GM12878 (cell line): ENCODE data around the gene IKZF1. TPM values are rescaled to one million over a fixed set of nuclear protein-coding genes. Genes with fewer than 3 reads are reported as not detected.

Experiments
- ASH2L ChIP-seq: fragments of 300-600, 200-600 bp; sonication (generic); IDR thresholded peaks from 2 replicates; pipeline ENCODE4 v1.6.1; 2017; ENCODE audit warnings: low read depth, mild to moderate bottlenecking, borderline replicate concordance
- BCL11A ChIP-seq: IDR thresholded peaks from 2 replicates; pipeline ENCODE4 v1.6.1; 2011; ENCODE audit warnings: low read depth, low read length
- CREM ChIP-seq: IDR thresholded peaks from 2 replicates; pipeline ENCODE4 v1.6.1; 2014; ENCODE audit warnings: antibody characterized with exemption, low read depth
- DPF2 ChIP-seq: fragments of 450-650 bp; IDR thresholded peaks from 2 replicates; pipeline ENCODE4 v1.6.1; 2017; ENCODE audit warnings: mild to moderate bottlenecking
- EP300 ChIP-seq, 2 experiments: fragments of 150-350 bp in 1 of 2; IDR thresholded peaks; 2 replicates each; pipeline ENCODE4 v1.6.1; 2011 to 2012; ENCODE audit warnings: low read depth in 2 of 2, low read length in 2 of 2, borderline replicate concordance in 1 of 2, improper control_type of control experiment in 1 of 2, inconsistent platforms in 1 of 2; ENCODE audit not compliant: control insufficient read depth in 1 of 2
- FOXM1 ChIP-seq: IDR thresholded peaks from 2 replicates; pipeline ENCODE4 v1.6.1; 2012; ENCODE audit warnings: low read depth, mild to moderate bottlenecking, inconsistent platforms, low read length, moderate library complexity
- HCFC1 ChIP-seq: fragments of 150-350 bp; IDR thresholded peaks from 2 replicates; pipeline ENCODE4 v1.6.1; 2014; ENCODE audit warnings: low read length
- HDAC2 ChIP-seq: fragments of 200-600 bp; sonication (generic); IDR thresholded peaks from 2 replicates; pipeline ENCODE4 v1.6.1; 2017
- IRF4 ChIP-seq: IDR thresholded peaks from 2 replicates; pipeline ENCODE4 v1.6.1; 2011; ENCODE audit warnings: low read depth, low read length
- JUNB ChIP-seq: IDR thresholded peaks from 2 replicates; pipeline ENCODE4 v1.6.1; 2016; ENCODE audit warnings: antibody characterized with exemption, mild to moderate bottlenecking
- MEF2A ChIP-seq: IDR thresholded peaks from 2 replicates; pipeline ENCODE4 v1.6.1; 2011; ENCODE audit warnings: low read depth, mild to moderate bottlenecking, low read length, moderate library complexity; ENCODE audit not compliant: insufficient read depth
- MLLT1 ChIP-seq: fragments of 450-650 bp; IDR thresholded peaks from 2 replicates; pipeline ENCODE4 v1.6.1; 2016; ENCODE audit warnings: mild to moderate bottlenecking
- MTA2 ChIP-seq: fragments of 450-650 bp; IDR thresholded peaks from 2 replicates; pipeline ENCODE4 v1.6.1; 2016; ENCODE audit warnings: low read depth, mild to moderate bottlenecking, moderate library complexity
- MXI1 ChIP-seq: fragments of 150-350 bp; IDR thresholded peaks from 2 replicates; pipeline ENCODE4 v1.6.1; 2011; ENCODE audit warnings: low read depth, mild to moderate bottlenecking, inconsistent platforms, low read length, improper control_type of control experiment
- NBN ChIP-seq: fragments of 450-650 bp; IDR thresholded peaks from 2 replicates; pipeline ENCODE4 v1.6.1; 2016
- NFYA ChIP-seq: IDR thresholded peaks from 2 replicates; pipeline ENCODE4 v1.6.1; 2011; ENCODE audit warnings: low read depth, mild to moderate bottlenecking, low read length, improper control_type of control experiment, borderline replicate concordance
- NR2C2 ChIP-seq: IDR thresholded peaks from 2 replicates; pipeline ENCODE4 v1.6.1; 2011; ENCODE audit warnings: borderline replicate concordance, low read depth; ENCODE audit not compliant: control insufficient read depth, insufficient read length
- NRF1 ChIP-seq: conservative IDR thresholded peaks from 2 replicates; pipeline ENCODE4 v1.6.1; 2011; ENCODE audit warnings: mild to moderate bottlenecking, low read depth, low read length, improper control_type of control experiment
- PAX5 ChIP-seq: IDR thresholded peaks from 2 replicates; pipeline ENCODE4 v1.6.1; 2011; ENCODE audit warnings: low read depth, low read length, borderline replicate concordance
- RAD21 ChIP-seq: IDR thresholded peaks from 2 replicates; pipeline ENCODE4 v1.6.1; 2011; ENCODE audit warnings: mild to moderate bottlenecking, low read depth, low read length, moderate library complexity; ENCODE audit not compliant: insufficient read depth
- RCOR1 ChIP-seq: conservative IDR thresholded peaks from 2 replicates; pipeline ENCODE4 v1.6.1; 2012; ENCODE audit warnings: low read depth, low read length, improper control_type of control experiment
- RUNX3 ChIP-seq: IDR thresholded peaks from 2 replicates; pipeline ENCODE4 v1.6.1; 2012; ENCODE audit warnings: low read length, inconsistent platforms
- SP1 ChIP-seq: IDR thresholded peaks from one replicate; pipeline ENCODE4 v1.6.1; 2011; ENCODE audit warnings: low read depth, low read length
- ZNF24 ChIP-seq: fragments of 450-650 bp; IDR thresholded peaks from 2 replicates; pipeline ENCODE4 v1.6.1; 2017; ENCODE audit warnings: antibody characterized with exemption, mild to moderate bottlenecking
- polyA plus RNA-seq, 11 experiments: library from polyadenylated mRNA; depleted of rRNA in 4 of 11; unstranded in 6 of 11; stranded (reverse) in 5 of 11; fragments of >200 nt; fragmentation: Nextera tagmentation in 4 of 11; fragmentation: Illumina TruSeq in 1 of 11; extraction: Ambion mirVana in 4 of 11; extraction: Trizol in 1 of 11; gene quantifications; 1 replicate in 1 of 11; 2 replicates in 10 of 11; pipeline versions ENCODE4 v1.2.1 to v1.2.3, GENCODE V29; 2011 to 2016; ENCODE audit warnings: inconsistent platforms in 2 of 11, missing spikeins in 2 of 11, low read depth in 1 of 11
- total RNA-seq, 4 experiments: library from RNA; depleted of rRNA in 3 of 4; stranded (reverse); fragments of >200 nt in 3 of 4; fragmentation: Illumina TruSeq in 1 of 4; extraction: Trizol in 1 of 4; gene quantifications; 2 replicates each; pipeline versions ENCODE4 v1.2.1 to v1.2.3, GENCODE V29; 2013 to 2021
- TF ChIP-seq, protein P1 (sequence below): fragments of 450-650 bp; IDR thresholded peaks from 2 replicates; pipeline ENCODE4 v1.6.1; 2017; ENCODE audit warnings: low read depth, mild to moderate bottlenecking, moderate library complexity
- TF ChIP-seq, protein P2 (sequence below): fragments of 450-650 bp; IDR thresholded peaks from 2 replicates; pipeline ENCODE4 v1.6.1; 2017; ENCODE audit warnings: mild to moderate bottlenecking, moderate library complexity

The IKZF1 gene
- total and polyA plus RNA-seq, 10 of the 15 experiments (the other 5 are each of a cell fraction or from before 2014, with no cell fraction given) = 27.2 to 125 (median 71.6) TPM

DNA sequence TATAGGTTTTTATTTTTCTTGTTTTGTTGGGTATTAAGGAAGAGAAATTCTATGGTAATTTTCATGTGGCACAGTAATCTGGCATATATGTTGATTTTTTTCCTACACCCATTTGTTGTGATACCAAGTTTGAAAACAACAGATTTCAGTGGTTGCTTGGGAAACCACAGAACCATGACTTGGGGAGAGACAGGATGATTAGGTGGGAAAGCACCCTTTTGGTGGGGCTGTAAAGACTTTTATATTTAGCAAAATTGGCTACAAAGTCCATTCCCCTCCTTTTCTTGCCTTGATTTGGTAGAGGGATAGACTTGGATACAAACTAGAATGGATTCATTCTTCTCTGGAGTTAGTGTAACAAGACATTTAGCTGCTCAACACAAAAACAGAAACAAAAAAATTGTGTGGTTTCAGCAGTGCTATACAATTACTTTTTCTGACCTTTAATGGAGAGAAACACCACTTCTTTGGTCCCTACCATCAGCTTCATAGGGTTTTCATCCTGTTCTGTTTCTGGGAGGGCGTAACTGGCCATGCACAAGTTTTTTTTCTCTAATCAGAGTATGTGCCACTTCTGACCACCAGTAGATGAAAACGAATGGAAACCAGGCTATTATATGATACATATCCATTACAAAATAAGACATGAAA lies 92.9 kb downstream of the IKZF1 start (continued):
- TF ChIP-seq, protein P1, sequence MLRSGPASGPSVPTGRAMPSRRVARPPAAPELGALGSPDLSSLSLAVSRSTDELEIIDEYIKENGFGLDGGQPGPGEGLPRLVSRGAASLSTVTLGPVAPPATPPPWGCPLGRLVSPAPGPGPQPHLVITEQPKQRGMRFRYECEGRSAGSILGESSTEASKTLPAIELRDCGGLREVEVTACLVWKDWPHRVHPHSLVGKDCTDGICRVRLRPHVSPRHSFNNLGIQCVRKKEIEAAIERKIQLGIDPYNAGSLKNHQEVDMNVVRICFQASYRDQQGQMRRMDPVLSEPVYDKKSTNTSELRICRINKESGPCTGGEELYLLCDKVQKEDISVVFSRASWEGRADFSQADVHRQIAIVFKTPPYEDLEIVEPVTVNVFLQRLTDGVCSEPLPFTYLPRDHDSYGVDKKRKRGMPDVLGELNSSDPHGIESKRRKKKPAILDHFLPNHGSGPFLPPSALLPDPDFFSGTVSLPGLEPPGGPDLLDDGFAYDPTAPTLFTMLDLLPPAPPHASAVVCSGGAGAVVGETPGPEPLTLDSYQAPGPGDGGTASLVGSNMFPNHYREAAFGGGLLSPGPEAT = peak; percentile 59; the same call in 1 of the 2 replicates
- TF ChIP-seq BCL11A (peak; percentile 35; the same call in 1 of the 2 replicates), CREM (peak; percentile 8; the same call in 1 of the 2 replicates), PAX5 (peak; percentile 94), SP1 (no peak), ZNF24 (no peak), MTA2 (peak; percentile 55), NFYA (no peak), NRF1 (no peak), MEF2A (0 out of 2 replicates have a peak, but pooled peaks have one; percentile 22), NBN (no peak), FOXM1 (peak; percentile 57), RUNX3 (peak; percentile 94), MLLT1 (no peak), ASH2L (no peak), HCFC1 (no peak), IRF4 (0 out of 2 replicates have a peak, but pooled peaks have one; percentile 25), RAD21 (no peak), EP300 (IDR thresholded peaks at IDR 0.05; ENCODE audit: borderline replicate concordance in 1 of 2, control insufficient read depth in 1 of 2, low read depth in 2 of 2, low read length in 2 of 2) (peak in 1 of 2 experiments; percentile 48; a peak in 1 of 4 replicates), JUNB (peak; percentile 39; the same call in 1 of the 2 replicates), DPF2 (peak; percentile 54; the same call in 1 of the 2 replicates), MXI1 (no peak), NR2C2 (no peak), RCOR1 (no peak), HDAC2 (no peak)
- TF ChIP-seq, protein P2, sequence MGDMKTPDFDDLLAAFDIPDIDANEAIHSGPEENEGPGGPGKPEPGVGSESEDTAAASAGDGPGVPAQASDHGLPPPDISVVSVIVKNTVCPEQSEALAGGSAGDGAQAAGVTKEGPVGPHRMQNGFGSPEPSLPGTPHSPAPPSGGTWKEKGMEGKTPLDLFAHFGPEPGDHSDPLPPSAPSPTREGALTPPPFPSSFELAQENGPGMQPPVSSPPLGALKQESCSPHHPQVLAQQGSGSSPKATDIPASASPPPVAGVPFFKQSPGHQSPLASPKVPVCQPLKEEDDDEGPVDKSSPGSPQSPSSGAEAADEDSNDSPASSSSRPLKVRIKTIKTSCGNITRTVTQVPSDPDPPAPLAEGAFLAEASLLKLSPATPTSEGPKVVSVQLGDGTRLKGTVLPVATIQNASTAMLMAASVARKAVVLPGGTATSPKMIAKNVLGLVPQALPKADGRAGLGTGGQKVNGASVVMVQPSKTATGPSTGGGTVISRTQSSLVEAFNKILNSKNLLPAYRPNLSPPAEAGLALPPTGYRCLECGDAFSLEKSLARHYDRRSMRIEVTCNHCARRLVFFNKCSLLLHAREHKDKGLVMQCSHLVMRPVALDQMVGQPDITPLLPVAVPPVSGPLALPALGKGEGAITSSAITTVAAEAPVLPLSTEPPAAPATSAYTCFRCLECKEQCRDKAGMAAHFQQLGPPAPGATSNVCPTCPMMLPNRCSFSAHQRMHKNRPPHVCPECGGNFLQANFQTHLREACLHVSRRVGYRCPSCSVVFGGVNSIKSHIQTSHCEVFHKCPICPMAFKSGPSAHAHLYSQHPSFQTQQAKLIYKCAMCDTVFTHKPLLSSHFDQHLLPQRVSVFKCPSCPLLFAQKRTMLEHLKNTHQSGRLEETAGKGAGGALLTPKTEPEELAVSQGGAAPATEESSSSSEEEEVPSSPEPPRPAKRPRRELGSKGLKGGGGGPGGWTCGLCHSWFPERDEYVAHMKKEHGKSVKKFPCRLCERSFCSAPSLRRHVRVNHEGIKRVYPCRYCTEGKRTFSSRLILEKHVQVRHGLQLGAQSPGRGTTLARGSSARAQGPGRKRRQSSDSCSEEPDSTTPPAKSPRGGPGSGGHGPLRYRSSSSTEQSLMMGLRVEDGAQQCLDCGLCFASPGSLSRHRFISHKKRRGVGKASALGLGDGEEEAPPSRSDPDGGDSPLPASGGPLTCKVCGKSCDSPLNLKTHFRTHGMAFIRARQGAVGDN = no peak
